Measurements from ENCODE around the gene SH2D3C. TPM values are rescaled to one million over a fixed set of nuclear protein-coding genes. Genes with fewer than 3 reads are reported as not detected.

Gene SH2D3C
- total RNA-seq, 2 experiments from 2014 or later, result 27.2 to 27.3 TPM

GRCh38 chr9:127742435-127743088 lies 35.9 kb downstream of the SH2D3C start:
- H3K4me1 Mint-ChIP-seq (ENCODE audit: low read depth), result peaks cover 4% of the 10 kb centered on the region
- no peaks in the 10 kb centered on the region for H3K9me3 Mint-ChIP-seq
- CTCF ChIA-PET, result no interaction called here

GRCh38 chr9:127741831-127742434 lies 36.5 kb downstream of the SH2D3C start:
- no peak for DNase-seq
- Mint-ChIP-seq H3K9me3 (no peaks in the 10 kb centered on the region), H3K4me1 (ENCODE audit: low read depth) (peaks cover 2% of the 10 kb centered on the region), H3K4me3 (no peak overlapping the region), H3K27me3 (ENCODE audit: low read depth) (no peaks in the 10 kb centered on the region), H3K36me3 (ENCODE audit: low read depth) (peaks cover 8% of the 10 kb centered on the region), H3K27ac (no peak overlapping the region)
- CTCF ChIA-PET, result no interaction called here
- intact Hi-C loops (cut with micrococcal nuclease), result no loop called here

More at GRCh38 chr9:127742435-127743088, 35.9 kb downstream of the SH2D3C start:
- DNase-seq, result no peak
- Mint-ChIP-seq H3K27me3 (ENCODE audit: low read depth) (no peaks in the 10 kb centered on the region), H3K27ac (no peak overlapping the region), H3K36me3 (ENCODE audit: low read depth) (peaks cover 10% of the 10 kb centered on the region), H3K4me3 (no peak overlapping the region)
- intact Hi-C loops (cut with micrococcal nuclease), result no loop called here

GRCh38 chr9:127739614-127740330 lies 38.7 kb downstream of the SH2D3C start:
- DNase-seq, result no peak
- H3K4me1 Mint-ChIP-seq (ENCODE audit: low read depth), result peaks cover 4% of the 10 kb centered on the region
- H3K9me3 Mint-ChIP-seq, result no peaks in the 10 kb centered on the region
- H3K27ac Mint-ChIP-seq, result no peak overlapping the region
- H3K4me3 Mint-ChIP-seq, result no peak overlapping the region
- intact Hi-C loops (cut with micrococcal nuclease), result no loop called here
- no peaks in the 10 kb centered on the region for H3K27me3 Mint-ChIP-seq (ENCODE audit: low read depth)
- peaks cover 8% of the 10 kb centered on the region for H3K36me3 Mint-ChIP-seq (ENCODE audit: low read depth)
- CTCF ChIA-PET, result interaction anchor here (0.9 to 1.2 kb wide), 2 partner anchors 16 to 129 kb away, joined by 3 read pairs; no protein-coding TSS in a partner anchor

GRCh38 chr9:127738666-127739065 lies 39.8 kb downstream of the SH2D3C start:
- peaks cover 11% of the 10 kb centered on the region for H3K4me1 Mint-ChIP-seq (ENCODE audit: low read depth)
- intact Hi-C loops (cut with micrococcal nuclease), result no loop called here
- no peak overlapping the region for H3K27ac Mint-ChIP-seq
- no peak overlapping the region for H3K4me3 Mint-ChIP-seq
- CTCF ChIA-PET, result interaction anchor here (1.1 kb wide), 1 partner anchor 131 kb away, joined by 3 read pairs; no protein-coding TSS in a partner anchor
- H3K36me3 Mint-ChIP-seq (ENCODE audit: low read depth), result peaks cover 8% of the 10 kb centered on the region
- no peak for DNase-seq
- H3K27me3 Mint-ChIP-seq (ENCODE audit: low read depth), result no peaks in the 10 kb centered on the region
- H3K9me3 Mint-ChIP-seq, result no peaks in the 10 kb centered on the region

- H3K36me3 Mint-ChIP-seq (ENCODE audit: low read depth), result peaks cover 3% of the 10 kb centered on the region
- H3K4me3 Mint-ChIP-seq, result peak overlapping the region; percentile 78
- H3K27me3 Mint-ChIP-seq (ENCODE audit: low read depth), result no peaks in the 10 kb centered on the region
- peaks cover 13% of the 10 kb centered on the region for H3K4me1 Mint-ChIP-seq (ENCODE audit: low read depth)
- DNase-seq, result no peak
- no peaks in the 10 kb centered on the region for H3K9me3 Mint-ChIP-seq
- peak overlapping the region; percentile 86 for H3K27ac Mint-ChIP-seq
- CTCF ChIA-PET, result interaction anchor here (0.8 to 3.7 kb wide), 33 partner anchors 9 to 238 kb away, joined by 3 to 52 read pairs (median 5); partner anchors contain the start of genes AK1, CDK9, PTRH1 and TTC16
- intact Hi-C loops (cut with micrococcal nuclease), result loop anchor here (1.0 kb wide), 8 partner anchors 20 to 186 kb away; partner anchors contain the start of genes FPGS, PTRH1 and STXBP1
Measured at GRCh38 chr9:127735530-127736185, 42.8 kb downstream of the SH2D3C start.

GRCh38 chr9:127734747-127735529 lies 43.5 kb downstream of the SH2D3C start, which contains the start of gene TOR2A:
TSS of gene TOR2A (minus strand) at chr9:127735294. CDS start at chr9:127735270, 24 bp downstream.
- Mint-ChIP-seq H3K4me1 (ENCODE audit: low read depth) (peaks cover 13% of the 10 kb centered on the region), H3K9me3 (no peaks in the 10 kb centered on the region), H3K27ac (peak within 1 kb of the TSS; percentile 86), H3K4me3 (peak within 1 kb of the TSS; percentile 78), H3K36me3 (ENCODE audit: low read depth) (peaks cover 3% of the 10 kb centered on the region), H3K27me3 (ENCODE audit: low read depth) (no peaks in the 10 kb centered on the region)
- CTCF ChIA-PET, result interaction anchor here (0.6 to 3.7 kb wide), 62 partner anchors 10 to 304 kb away, joined by 3 to 52 read pairs (median 4); partner anchors contain the start of genes AK1, CDK9, PTRH1 and ST6GALNAC4
- intact Hi-C loops (cut with micrococcal nuclease), result loop anchor here (1.0 kb wide), 10 partner anchors 20 to 231 kb away; partner anchors contain the start of genes FPGS, PTRH1 and STXBP1
- peak; percentile 98 for DNase-seq

GRCh38 chr9:127734247-127734746 lies 44.2 kb downstream of the SH2D3C start:
- H3K9me3 Mint-ChIP-seq, result no peaks in the 10 kb centered on the region
- DNase-seq, result no peak
- CTCF ChIA-PET, result interaction anchor here (0.6 to 3.7 kb wide), 55 partner anchors 9 to 305 kb away, joined by 3 to 52 read pairs (median 4); partner anchors contain the start of genes AK1, CDK9, PTRH1 and STXBP1
- H3K4me1 Mint-ChIP-seq (ENCODE audit: low read depth), result peaks cover 13% of the 10 kb centered on the region
- H3K27me3 Mint-ChIP-seq (ENCODE audit: low read depth), result no peaks in the 10 kb centered on the region
- intact Hi-C loops (cut with micrococcal nuclease), result loop anchor here (1.0 kb wide), 2 partner anchors 144 to 230 kb away; no protein-coding TSS in a partner anchor
- peaks cover 2% of the 10 kb centered on the region for H3K36me3 Mint-ChIP-seq (ENCODE audit: low read depth)
- H3K4me3 Mint-ChIP-seq, result peak overlapping the region; percentile 78
- peak overlapping the region; percentile 77 for H3K27ac Mint-ChIP-seq

GRCh38 chr9:127733614-127734013 lies 44.9 kb downstream of the SH2D3C start:
- intact Hi-C loops (cut with micrococcal nuclease), result loop anchor here (1.0 kb wide), 2 partner anchors 143 to 229 kb away; no protein-coding TSS in a partner anchor
- no peak for DNase-seq
- Mint-ChIP-seq H3K27me3 (ENCODE audit: low read depth) (no peaks in the 10 kb centered on the region), H3K4me1 (ENCODE audit: low read depth) (peaks cover 13% of the 10 kb centered on the region), H3K27ac (no peak overlapping the region), H3K36me3 (ENCODE audit: low read depth) (no peaks in the 10 kb centered on the region), H3K4me3 (peak overlapping the region; percentile 78), H3K9me3 (no peaks in the 10 kb centered on the region)
- CTCF ChIA-PET, result interaction anchor here (0.7 to 2.7 kb wide), 6 partner anchors 9 to 254 kb away, joined by 3 to 48 read pairs (median 6); no protein-coding TSS in a partner anchor

- DNase-seq, result no peak
- Mint-ChIP-seq H3K27ac (no peak overlapping the region), H3K27me3 (ENCODE audit: low read depth) (no peaks in the 10 kb centered on the region), H3K4me1 (ENCODE audit: low read depth) (peaks cover 13% of the 10 kb centered on the region), H3K9me3 (no peaks in the 10 kb centered on the region), H3K4me3 (no peak overlapping the region), H3K36me3 (ENCODE audit: low read depth) (no peaks in the 10 kb centered on the region)
- intact Hi-C loops (cut with micrococcal nuclease), result no loop called here
- CTCF ChIA-PET, result interaction anchor here (1.6 kb wide), 1 partner anchor 137 kb away, joined by 4 read pairs; no protein-coding TSS in a partner anchor
Measured at GRCh38 chr9:127732444-127732843, 46.0 kb downstream of the SH2D3C start.

- CTCF ChIA-PET, result interaction anchor here (1.6 kb wide), 1 partner anchor 138 kb away, joined by 4 read pairs; no protein-coding TSS in a partner anchor
- no peaks in the 10 kb centered on the region for H3K9me3 Mint-ChIP-seq
- H3K27ac Mint-ChIP-seq, result no peak overlapping the region
- H3K27me3 Mint-ChIP-seq (ENCODE audit: low read depth), result no peaks in the 10 kb centered on the region
- peaks cover 11% of the 10 kb centered on the region for H3K4me1 Mint-ChIP-seq (ENCODE audit: low read depth)
- H3K4me3 Mint-ChIP-seq, result no peak overlapping the region
- DNase-seq, result no peak
- intact Hi-C loops (cut with micrococcal nuclease), result no loop called here
- H3K36me3 Mint-ChIP-seq (ENCODE audit: low read depth), result no peaks in the 10 kb centered on the region
Measured at GRCh38 chr9:127731938-127732337, 46.5 kb downstream of the SH2D3C start.
